K562 (cell line): ENCODE data around the gene SEC14L2. TPM values are rescaled to one million over a fixed set of nuclear protein-coding genes. Genes with fewer than 3 reads are reported as not detected.

Experiments used
- BACH1 ChIP-seq: fragments of 200-800 bp; sonication (Bioruptor generic); IDR thresholded peaks from 2 replicates; pipeline ENCODE4 v1.6.1; 2016; ENCODE audit warnings: missing genetic modification characterization, missing compliant biosample characterization
- FOXA1 ChIP-seq: fragments of 450-650 bp; IDR thresholded peaks from 2 replicates; pipeline ENCODE4 v1.6.1; 2016; ENCODE audit warnings: mild to moderate bottlenecking, borderline replicate concordance
- GABPB2 ChIP-seq: fragments of 250-450 bp; sonication (Bioruptor Pico); conservative IDR thresholded peaks from 2 replicates; pipeline ENCODE4 v1.5.1; 2021; ENCODE audit warnings: mild to moderate bottlenecking
- HSF4 ChIP-seq: fragments of 250-450 bp; sonication (Bioruptor Pico); IDR thresholded peaks from 2 replicates; pipeline ENCODE4 v2.1.2; 2022; ENCODE audit warnings: mild to moderate bottlenecking, moderate library complexity, borderline replicate concordance
- L3MBTL2 ChIP-seq: fragments of 450-650 bp; IDR thresholded peaks from 2 replicates; pipeline ENCODE4 v1.6.1; 2016; ENCODE audit warnings: mild to moderate bottlenecking, moderate library complexity
- NCOA2 ChIP-seq, 2 experiments: fragments of 450-650 bp; IDR thresholded peaks; 2 replicates each; pipeline ENCODE4 v1.6.1; 2018; ENCODE audit warnings: mild to moderate bottlenecking in 2 of 2, moderate library complexity in 1 of 2; ENCODE audit not compliant: partially characterized antibody in 2 of 2
- NR2C2 ChIP-seq, 2 experiments: fragments of 200-800 bp in 1 of 2; sonication (Bioruptor generic) in 1 of 2; sonication (generic) in 1 of 2; formaldehyde crosslinking in 1 of 2; IDR thresholded peaks; 2 replicates each; pipeline versions ENCODE4 v1.6.1 to v1.8.0; 2016 to 2022; ENCODE audit warnings: mild to moderate bottlenecking in 1 of 2, missing compliant biosample characterization in 1 of 2, missing genetic modification characterization in 1 of 2, missing genetic modification reagents in 1 of 2
- POLR2AphosphoS5 ChIP-seq: IDR thresholded peaks from 2 replicates; pipeline ENCODE4 v1.6.1; 2011; ENCODE audit warnings: mild to moderate bottlenecking, low read depth, low read length, moderate library complexity; ENCODE audit not compliant: control insufficient read depth, insufficient read depth
- POLR2G ChIP-seq: fragments of 200-400 bp; formaldehyde crosslinking; IDR thresholded peaks from 2 replicates; pipeline ENCODE4 v1.6.1; 2017; ENCODE audit warnings: low read depth, mild to moderate bottlenecking, antibody characterized with exemption, low read length, moderate library complexity
- RBFOX2 ChIP-seq: fragments of 200-400 bp; formaldehyde crosslinking; IDR thresholded peaks from 2 replicates; pipeline ENCODE4 v1.6.1; 2017; ENCODE audit warnings: low read depth, mild to moderate bottlenecking, low read length, moderate library complexity
- SMARCA5 ChIP-seq: fragments of 450-650 bp; IDR thresholded peaks from 2 replicates; pipeline ENCODE4 v1.6.1; 2016
- TRIM24 ChIP-seq, 2 experiments: fragments of 450-650 bp; IDR thresholded peaks; 2 replicates each; pipeline ENCODE4 v1.6.1; 2016
- ZC3H8 ChIP-seq: fragments of 450-650 bp; IDR thresholded peaks from 2 replicates; pipeline ENCODE4 v1.6.1; 2017
- ZNF263 ChIP-seq: sonication (generic); formaldehyde crosslinking; IDR thresholded peaks from 2 replicates; pipeline ENCODE4 v1.8.0; 2022; ENCODE audit warnings: mild to moderate bottlenecking, missing genetic modification reagents, borderline replicate concordance
- ZNF41 ChIP-seq: fragments of 250-450 bp; sonication (Bioruptor Pico); conservative IDR thresholded peaks from 2 replicates; pipeline ENCODE4 v1.4.0; 2020; ENCODE audit warnings: mild to moderate bottlenecking
- ZNF79 ChIP-seq: fragments of 250-450 bp; sonication (Bioruptor Pico); IDR thresholded peaks from 2 replicates; pipeline ENCODE4 v1.4.0; 2020; ENCODE audit warnings: low read depth, mild to moderate bottlenecking, moderate library complexity
- polyA plus RNA-seq, 8 experiments: library from polyadenylated mRNA; depleted of rRNA in 4 of 8; stranded (reverse) in 5 of 8; unstranded in 3 of 8; fragments of >200 nt; fragmentation: Nextera tagmentation in 2 of 8; fragmentation: Illumina TruSeq in 1 of 8; extraction: Ambion mirVana in 2 of 8; extraction: Trizol in 1 of 8; gene quantifications; 2 replicates each; pipeline versions ENCODE4 v1.2.1 to v1.2.3, GENCODE V29; 2011 to 2014; ENCODE audit warnings: inconsistent platforms in 1 of 8, missing spikeins in 1 of 8
- total RNA-seq, 7 experiments: library from RNA; depleted of rRNA in 6 of 7; stranded (reverse); fragments of >200 nt in 6 of 7; fragmentation: Illumina TruSeq in 2 of 7; extraction: Trizol in 2 of 7; gene quantifications; 2 replicates each; pipeline versions ENCODE4 v1.2.1 to v1.2.3, GENCODE V29; 2011 to 2021; ENCODE audit warnings: low replicate concordance in 1 of 7
- TF ChIP-seq, protein P1 (sequence below): sonication (generic); formaldehyde crosslinking; IDR thresholded peaks from 2 replicates; pipeline ENCODE4 v1.9.0; 2022; ENCODE audit warnings: mild to moderate bottlenecking, missing genetic modification reagents
- TF ChIP-seq, protein P2 (sequence below): sonication (generic); formaldehyde crosslinking; IDR thresholded peaks from 2 replicates; pipeline ENCODE4 v1.9.0; 2022; ENCODE audit warnings: mild to moderate bottlenecking, missing genetic modification reagents
- TF ChIP-seq, protein P3 (sequence below): fragments of 250-450 bp; sonication (Bioruptor Pico); IDR thresholded peaks from 2 replicates; pipeline ENCODE4 v1.8.0; 2021; ENCODE audit warnings: mild to moderate bottlenecking, moderate library complexity
- TF ChIP-seq, protein P4 (sequence below): fragments of 450-650 bp; IDR thresholded peaks from 2 replicates; pipeline ENCODE4 v1.6.1; 2016; ENCODE audit warnings: low read depth, mild to moderate bottlenecking, moderate library complexity
- TF ChIP-seq, protein P5 (sequence below), 2 experiments: fragments of 200-800 bp in 1 of 2; sonication (Bioruptor generic) in 1 of 2; sonication (generic) in 1 of 2; formaldehyde crosslinking in 1 of 2; IDR thresholded peaks in 1 of 2; conservative IDR thresholded peaks in 1 of 2; 2 replicates each; pipeline versions ENCODE4 v1.5.0 to v1.6.1; 2016 to 2020; ENCODE audit warnings: missing compliant biosample characterization in 1 of 2, missing genetic modification characterization in 1 of 2, missing genetic modification reagents in 1 of 2
- TF ChIP-seq, protein P6 (sequence below), 2 experiments: fragments of 250-450 bp in 1 of 2; fragments of 450-650 bp in 1 of 2; sonication (Bioruptor Pico) in 1 of 2; IDR thresholded peaks; 2 replicates each; pipeline versions ENCODE4 v1.6.1 to v1.8.0; 2016 to 2021; ENCODE audit warnings: mild to moderate bottlenecking in 2 of 2, moderate library complexity in 2 of 2, missing compliant biosample characterization in 1 of 2, missing genetic modification characterization in 1 of 2

Gene SEC14L2
- total and polyA plus RNA-seq, 9 of the 15 experiments (the other 6 are each of a cell fraction or from before 2014, with no cell fraction given), result 0.03 to 0.17 (median 0.10) TPM

DNA sequence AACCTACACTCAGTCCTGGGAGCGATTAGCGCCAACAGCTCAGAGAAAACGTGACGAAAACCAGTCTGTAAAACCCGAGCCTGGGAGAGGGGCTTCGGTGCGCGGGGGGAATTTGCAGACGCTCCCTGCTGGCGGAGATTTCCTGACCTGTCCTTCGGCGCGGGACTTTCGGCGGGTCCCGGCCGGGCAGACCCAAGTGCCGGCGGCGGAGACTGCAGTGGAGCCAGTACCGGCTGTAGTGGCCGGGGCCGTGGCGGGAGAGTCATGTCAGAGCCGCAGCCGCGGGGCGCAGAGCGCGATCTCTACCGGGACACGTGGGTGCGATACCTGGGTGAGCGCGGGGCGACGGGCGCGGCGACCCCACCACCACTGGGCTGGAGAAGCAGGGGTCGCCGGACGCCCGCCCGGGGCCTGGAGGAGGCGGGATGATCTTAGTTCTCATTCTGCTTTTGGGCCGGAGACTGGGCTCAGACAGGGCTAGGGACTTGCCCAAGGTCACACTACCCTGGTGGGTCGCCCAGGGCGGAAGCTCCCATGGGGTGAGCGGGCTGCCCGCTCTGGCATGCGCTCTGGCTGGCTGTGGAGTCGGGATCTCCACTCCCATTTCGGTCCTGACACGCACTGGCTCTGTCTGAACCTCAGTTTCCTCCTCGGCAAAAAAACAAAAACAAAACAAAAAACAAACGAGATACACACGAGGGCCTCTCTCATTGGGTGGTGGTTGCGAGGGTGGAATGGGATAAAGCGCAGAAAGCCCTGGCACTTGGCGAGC is 29.0 kb downstream of the SEC14L2 start, which contains the start of gene MTFP1 (continued):
- TF ChIP-seq ZNF263 (CRISPR knock-in tag), result no peak
- TF ChIP-seq NCOA2 (IDR thresholded peaks at IDR 0.05; ENCODE audit: partially characterized antibody in 2 of 2), result peak in 1 of 2 experiments; percentile 97
- TF ChIP-seq, protein P1, sequence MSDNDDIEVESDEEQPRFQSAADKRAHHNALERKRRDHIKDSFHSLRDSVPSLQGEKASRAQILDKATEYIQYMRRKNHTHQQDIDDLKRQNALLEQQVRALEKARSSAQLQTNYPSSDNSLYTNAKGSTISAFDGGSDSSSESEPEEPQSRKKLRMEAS (CRISPR knock-in tag), result peak; percentile 52; the same call in 1 of the 2 replicates
- TF ChIP-seq FOXA1, result no peak
- no peak for TF ChIP-seq TRIM24 (IDR thresholded peaks at IDR 0.05)
- peak; percentile 88 for TF ChIP-seq POLR2G
- no peak for TF ChIP-seq NR2C2 (CRISPR knock-in tag; IDR thresholded peaks at IDR 0.05)
- TF ChIP-seq NR2C2 (tag; IDR thresholded peaks at IDR 0.05), result peak; percentile 40; the same call in 1 of the 2 replicates
- TF ChIP-seq POLR2AphosphoS5, result peak; percentile 30; the same call in 1 of the 2 replicates
- TF ChIP-seq, protein P2, sequence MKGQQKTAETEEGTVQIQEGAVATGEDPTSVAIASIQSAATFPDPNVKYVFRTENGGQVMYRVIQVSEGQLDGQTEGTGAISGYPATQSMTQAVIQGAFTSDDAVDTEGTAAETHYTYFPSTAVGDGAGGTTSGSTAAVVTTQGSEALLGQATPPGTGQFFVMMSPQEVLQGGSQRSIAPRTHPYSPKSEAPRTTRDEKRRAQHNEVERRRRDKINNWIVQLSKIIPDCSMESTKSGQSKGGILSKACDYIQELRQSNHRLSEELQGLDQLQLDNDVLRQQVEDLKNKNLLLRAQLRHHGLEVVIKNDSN (CRISPR knock-in tag), result peak; percentile 46
- TF ChIP-seq GABPB2, result no peak
- TF ChIP-seq, protein P3, sequence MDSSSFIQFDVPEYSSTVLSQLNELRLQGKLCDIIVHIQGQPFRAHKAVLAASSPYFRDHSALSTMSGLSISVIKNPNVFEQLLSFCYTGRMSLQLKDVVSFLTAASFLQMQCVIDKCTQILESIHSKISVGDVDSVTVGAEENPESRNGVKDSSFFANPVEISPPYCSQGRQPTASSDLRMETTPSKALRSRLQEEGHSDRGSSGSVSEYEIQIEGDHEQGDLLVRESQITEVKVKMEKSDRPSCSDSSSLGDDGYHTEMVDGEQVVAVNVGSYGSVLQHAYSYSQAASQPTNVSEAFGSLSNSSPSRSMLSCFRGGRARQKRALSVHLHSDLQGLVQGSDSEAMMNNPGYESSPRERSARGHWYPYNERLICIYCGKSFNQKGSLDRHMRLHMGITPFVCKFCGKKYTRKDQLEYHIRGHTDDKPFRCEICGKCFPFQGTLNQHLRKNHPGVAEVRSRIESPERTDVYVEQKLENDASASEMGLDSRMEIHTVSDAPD (CRISPR knock-in tag), result no peak
- peak; percentile 82 for TF ChIP-seq RBFOX2
- TF ChIP-seq SMARCA5, result no peak
- TF ChIP-seq BACH1 (tag), result no peak
- TF ChIP-seq, protein P4, sequence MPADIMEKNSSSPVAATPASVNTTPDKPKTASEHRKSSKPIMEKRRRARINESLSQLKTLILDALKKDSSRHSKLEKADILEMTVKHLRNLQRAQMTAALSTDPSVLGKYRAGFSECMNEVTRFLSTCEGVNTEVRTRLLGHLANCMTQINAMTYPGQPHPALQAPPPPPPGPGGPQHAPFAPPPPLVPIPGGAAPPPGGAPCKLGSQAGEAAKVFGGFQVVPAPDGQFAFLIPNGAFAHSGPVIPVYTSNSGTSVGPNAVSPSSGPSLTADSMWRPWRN, result no peak
- TF ChIP-seq L3MBTL2, result peak; percentile 78
- TF ChIP-seq HSF4 (CRISPR knock-in tag), result no peak
- TF ChIP-seq, protein P5, sequence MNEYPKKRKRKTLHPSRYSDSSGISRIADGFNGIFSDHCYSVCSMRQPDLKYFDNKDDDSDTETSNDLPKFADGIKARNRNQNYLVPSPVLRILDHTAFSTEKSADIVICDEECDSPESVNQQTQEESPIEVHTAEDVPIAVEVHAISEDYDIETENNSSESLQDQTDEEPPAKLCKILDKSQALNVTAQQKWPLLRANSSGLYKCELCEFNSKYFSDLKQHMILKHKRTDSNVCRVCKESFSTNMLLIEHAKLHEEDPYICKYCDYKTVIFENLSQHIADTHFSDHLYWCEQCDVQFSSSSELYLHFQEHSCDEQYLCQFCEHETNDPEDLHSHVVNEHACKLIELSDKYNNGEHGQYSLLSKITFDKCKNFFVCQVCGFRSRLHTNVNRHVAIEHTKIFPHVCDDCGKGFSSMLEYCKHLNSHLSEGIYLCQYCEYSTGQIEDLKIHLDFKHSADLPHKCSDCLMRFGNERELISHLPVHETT (CRISPR knock-in tag; conservative IDR thresholded peaks at IDR 0.05 in 1 of 2, IDR thresholded peaks at IDR 0.05 in 1 of 2), result peak in 1 of 2 experiments; percentile 9; a peak in 1 of 4 replicates
- no peak for TF ChIP-seq ZC3H8
- TF ChIP-seq, protein P6, sequence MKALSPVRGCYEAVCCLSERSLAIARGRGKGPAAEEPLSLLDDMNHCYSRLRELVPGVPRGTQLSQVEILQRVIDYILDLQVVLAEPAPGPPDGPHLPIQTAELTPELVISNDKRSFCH (CRISPR knock-in tag; IDR thresholded peaks at IDR 0.05), result no peak
- TF ChIP-seq, protein P6 (tag; IDR thresholded peaks at IDR 0.05), result no peak
- no peak for TF ChIP-seq ZNF41 (CRISPR knock-in tag)
- no peak for TF ChIP-seq ZNF79 (CRISPR knock-in tag)
